IPS-15b (cell line): ENCODE measurements around the gene TNFAIP8.
"Not testable (repeated sequence)": the region's sequence is repeated elsewhere in the genome, so short reads cannot be mapped to it uniquely, and the experiment has no call there.

ENCODE experiments used
- H3K27me3 ChIP-seq: one replicate; pipeline ENCODE4 v1.6.1; 2013; ENCODE audit warnings: low read length; ENCODE audit not compliant: control insufficient read depth, insufficient read depth
- H3K36me3 ChIP-seq: one replicate; pipeline ENCODE4 v1.6.1; 2013; ENCODE audit warnings: low read length; ENCODE audit not compliant: control insufficient read depth, insufficient read depth
- H3K4me1 ChIP-seq: one replicate; pipeline ENCODE4 v1.6.1; 2013; ENCODE audit warnings: mild to moderate bottlenecking, low read length; ENCODE audit not compliant: control insufficient read depth, insufficient read depth
- H3K4me3 ChIP-seq: one replicate; pipeline ENCODE4 v1.5.1; 2013; ENCODE audit warnings: low read depth, low read length
- H3K9ac ChIP-seq: one replicate; pipeline ENCODE4 v1.6.1; 2013; ENCODE audit warnings: low read depth, mild to moderate bottlenecking, low read length
- H3K9me3 ChIP-seq: one replicate; pipeline ENCODE4 v1.6.1; 2013; ENCODE audit warnings: mild to moderate bottlenecking, low read length; ENCODE audit not compliant: control insufficient read depth, insufficient read depth

TNFAIP8 gene

GRCh38 chr5:119426057-119426456 is 70.2 kb downstream of the TNFAIP8 start:
- no peaks in the 10 kb centered on the region for H3K4me1 ChIP-seq
- H3K9ac ChIP-seq: no peak overlapping the region
- H3K36me3 ChIP-seq: no peaks in the 10 kb centered on the region
- no peaks in the 10 kb centered on the region for H3K27me3 ChIP-seq
- H3K4me3 ChIP-seq: no peak overlapping the region
- H3K9me3 ChIP-seq: no peaks in the 10 kb centered on the region

GRCh38 chr5:119427060-119427459 is 71.2 kb downstream of the TNFAIP8 start:
- no peak overlapping the region for H3K9ac ChIP-seq
- no peaks in the 10 kb centered on the region for H3K9me3 ChIP-seq
- H3K4me3 ChIP-seq: no peak overlapping the region
- no peaks in the 10 kb centered on the region for H3K27me3 ChIP-seq
- no peaks in the 10 kb centered on the region for H3K36me3 ChIP-seq
- H3K4me1 ChIP-seq: no peaks in the 10 kb centered on the region

GRCh38 chr5:119427596-119427995 is 71.8 kb downstream of the TNFAIP8 start:
- not testable (repeated sequence) for H3K4me3 ChIP-seq, H3K4me1 ChIP-seq, H3K27me3 ChIP-seq, H3K9ac ChIP-seq, H3K36me3 ChIP-seq, H3K9me3 ChIP-seq

- not testable (repeated sequence) for H3K4me1 ChIP-seq, H3K9me3 ChIP-seq, H3K4me3 ChIP-seq, H3K36me3 ChIP-seq, H3K27me3 ChIP-seq, H3K9ac ChIP-seq
Observed at GRCh38 chr5:119428166-119428565, 72.3 kb downstream of the TNFAIP8 start.

- not testable (repeated sequence) for H3K36me3 ChIP-seq, H3K4me1 ChIP-seq, H3K27me3 ChIP-seq, H3K9me3 ChIP-seq, H3K9ac ChIP-seq, H3K4me3 ChIP-seq
Observed at GRCh38 chr5:119428574-119428973, 72.8 kb downstream of the TNFAIP8 start.

GRCh38 chr5:119432674-119433237 is 76.9 kb downstream of the TNFAIP8 start:
- not testable (repeated sequence) for H3K9me3 ChIP-seq, H3K9ac ChIP-seq, H3K27me3 ChIP-seq, H3K4me3 ChIP-seq, H3K4me1 ChIP-seq, H3K36me3 ChIP-seq

GRCh38 chr5:119435436-119436132 is 79.8 kb downstream of the TNFAIP8 start:
- H3K27me3 ChIP-seq: no peaks in the 10 kb centered on the region
- H3K4me3 ChIP-seq: no peak overlapping the region
- no peaks in the 10 kb centered on the region for H3K9me3 ChIP-seq
- H3K36me3 ChIP-seq: no peaks in the 10 kb centered on the region
- H3K9ac ChIP-seq: no peak overlapping the region
- no peaks in the 10 kb centered on the region for H3K4me1 ChIP-seq

- H3K4me3 ChIP-seq, H3K36me3 ChIP-seq, H3K9me3 ChIP-seq, H3K27me3 ChIP-seq, H3K9ac ChIP-seq, H3K4me1 ChIP-seq: not testable (repeated sequence)
Observed at GRCh38 chr5:119437785-119438586, 82.2 kb downstream of the TNFAIP8 start.

GRCh38 chr5:119438587-119438917 is 82.7 kb downstream of the TNFAIP8 start:
- not testable (repeated sequence) for H3K4me1 ChIP-seq, H3K9me3 ChIP-seq, H3K36me3 ChIP-seq, H3K9ac ChIP-seq, H3K27me3 ChIP-seq, H3K4me3 ChIP-seq

GRCh38 chr5:119439140-119439631 is 83.4 kb downstream of the TNFAIP8 start:
- H3K27me3 ChIP-seq: no peaks in the 10 kb centered on the region
- H3K36me3 ChIP-seq: no peaks in the 10 kb centered on the region
- H3K9ac ChIP-seq: no peak overlapping the region
- H3K4me1 ChIP-seq: no peaks in the 10 kb centered on the region
- no peaks in the 10 kb centered on the region for H3K9me3 ChIP-seq
- no peak overlapping the region for H3K4me3 ChIP-seq

- H3K4me3 ChIP-seq, H3K4me1 ChIP-seq, H3K36me3 ChIP-seq, H3K27me3 ChIP-seq, H3K9ac ChIP-seq, H3K9me3 ChIP-seq: not testable (repeated sequence)
Observed at GRCh38 chr5:119439632-119440031, 83.8 kb downstream of the TNFAIP8 start.

GRCh38 chr5:119444643-119445042 is 88.8 kb downstream of the TNFAIP8 start:
- not testable (repeated sequence) for H3K4me1 ChIP-seq, H3K4me3 ChIP-seq, H3K9ac ChIP-seq, H3K27me3 ChIP-seq, H3K36me3 ChIP-seq, H3K9me3 ChIP-seq
